ENCODE measurements around the gene OBSL1.

OBSL1 gene

DNA sequence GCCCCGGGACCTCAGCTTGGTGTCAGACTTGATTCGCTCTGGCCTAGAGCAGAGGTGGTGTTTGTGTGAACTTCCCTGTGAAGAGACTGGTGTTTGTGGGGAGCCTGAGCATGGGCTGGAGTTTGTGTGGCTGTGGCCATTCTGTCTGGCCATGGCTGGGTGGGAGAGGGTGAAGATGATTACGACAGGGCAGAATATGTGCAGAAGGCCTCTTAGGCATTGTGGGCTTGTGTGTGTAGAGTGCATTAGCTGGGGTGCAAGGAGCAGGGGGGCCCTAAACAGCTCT is 10.5 kb downstream of the OBSL1 start:
- H3K4me1 ChIP-seq (ENCODE audit: control insufficient read depth, low read length): no peaks in the 10 kb centered on the region
- H3K4me3 ChIP-seq (ENCODE audit: low read length): no peak overlapping the region
- H3K79me2 ChIP-seq (ENCODE audit: control insufficient read depth, low read length): no peaks in the 10 kb centered on the region
- no peaks in the 10 kb centered on the region for H3K36me3 ChIP-seq (ENCODE audit: control insufficient read depth, low read length)
- no peak for TF ChIP-seq EZH2phosphoT487 (IDR thresholded peaks at IDR 0.05; ENCODE audit: borderline replicate concordance, low read length)
- TF ChIP-seq, protein P1, sequence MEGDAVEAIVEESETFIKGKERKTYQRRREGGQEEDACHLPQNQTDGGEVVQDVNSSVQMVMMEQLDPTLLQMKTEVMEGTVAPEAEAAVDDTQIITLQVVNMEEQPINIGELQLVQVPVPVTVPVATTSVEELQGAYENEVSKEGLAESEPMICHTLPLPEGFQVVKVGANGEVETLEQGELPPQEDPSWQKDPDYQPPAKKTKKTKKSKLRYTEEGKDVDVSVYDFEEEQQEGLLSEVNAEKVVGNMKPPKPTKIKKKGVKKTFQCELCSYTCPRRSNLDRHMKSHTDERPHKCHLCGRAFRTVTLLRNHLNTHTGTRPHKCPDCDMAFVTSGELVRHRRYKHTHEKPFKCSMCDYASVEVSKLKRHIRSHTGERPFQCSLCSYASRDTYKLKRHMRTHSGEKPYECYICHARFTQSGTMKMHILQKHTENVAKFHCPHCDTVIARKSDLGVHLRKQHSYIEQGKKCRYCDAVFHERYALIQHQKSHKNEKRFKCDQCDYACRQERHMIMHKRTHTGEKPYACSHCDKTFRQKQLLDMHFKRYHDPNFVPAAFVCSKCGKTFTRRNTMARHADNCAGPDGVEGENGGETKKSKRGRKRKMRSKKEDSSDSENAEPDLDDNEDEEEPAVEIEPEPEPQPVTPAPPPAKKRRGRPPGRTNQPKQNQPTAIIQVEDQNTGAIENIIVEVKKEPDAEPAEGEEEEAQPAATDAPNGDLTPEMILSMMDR (IDR thresholded peaks at IDR 0.05; ENCODE audit: low read depth, low read length, poor library complexity, severe bottlenecking): no peak
- no peaks in the 10 kb centered on the region for H3K9me2 ChIP-seq (replicated peaks; ENCODE audit: control insufficient read depth, low read length)
- no peaks in the 10 kb centered on the region for H3K27me3 ChIP-seq (ENCODE audit: control insufficient read depth, low read length)
- no peaks in the 10 kb centered on the region for H4K20me1 ChIP-seq (ENCODE audit: control insufficient read depth, insufficient read depth, low read depth, low read length)
- H3K9me3 ChIP-seq (ENCODE audit: control insufficient read depth, insufficient read depth, low read length): no peaks in the 10 kb centered on the region
- H3F3A ChIP-seq (ENCODE audit: control insufficient read depth, insufficient read depth): no peaks in the 10 kb centered on the region
- no peak overlapping the region for H3K4me2 ChIP-seq (ENCODE audit: low read length)
- no peak overlapping the region for H3K27ac ChIP-seq (ENCODE audit: low read depth, low read length)

DNA sequence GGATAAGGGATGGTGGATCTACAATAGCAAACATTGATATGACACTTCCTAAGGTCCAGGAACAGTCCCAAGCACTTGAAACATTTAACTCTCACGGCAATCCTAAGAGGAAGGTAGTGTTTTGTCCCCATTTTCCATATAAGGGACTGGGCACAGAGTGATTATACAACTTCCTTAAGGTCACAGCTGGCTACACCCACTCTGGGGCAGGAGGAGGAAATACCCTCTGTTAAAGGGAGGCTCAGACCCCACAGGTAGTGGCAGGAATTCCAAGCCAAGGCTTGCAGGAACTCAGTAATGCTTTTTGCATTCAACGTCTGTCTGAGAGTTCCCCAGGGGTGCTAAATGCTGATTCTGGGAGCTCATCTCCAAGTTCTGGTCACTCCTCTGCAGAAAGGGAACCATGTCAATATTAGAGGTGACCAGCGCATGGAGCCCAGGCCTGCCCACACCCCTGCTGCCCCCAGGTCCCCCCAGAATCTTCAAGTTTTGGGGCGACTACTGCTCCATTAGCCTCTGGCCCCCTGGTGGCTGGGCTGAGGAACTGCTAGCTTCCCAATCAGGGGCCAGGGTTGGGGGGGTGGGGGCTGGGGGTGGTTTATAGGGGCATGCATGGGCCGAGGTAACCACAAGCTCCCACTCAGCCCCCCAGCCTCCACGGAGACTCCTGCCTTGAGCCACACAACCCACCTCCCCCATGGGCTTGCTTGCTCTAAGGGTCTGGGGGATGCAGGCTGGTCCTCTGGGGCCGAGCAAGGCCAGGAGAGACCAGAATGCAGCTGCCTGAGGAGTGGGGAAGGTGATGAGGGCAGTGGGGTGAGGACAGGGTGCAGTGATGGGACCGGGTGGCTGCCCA is 11.1 kb downstream of the OBSL1 start:
- no peaks in the 10 kb centered on the region for H3K79me2 ChIP-seq (ENCODE audit: control insufficient read depth, low read length)
- H3K27ac ChIP-seq (ENCODE audit: low read depth, low read length): no peak overlapping the region
- no peaks in the 10 kb centered on the region for H3K27me3 ChIP-seq (ENCODE audit: control insufficient read depth, low read length)
- H3K9me2 ChIP-seq (replicated peaks; ENCODE audit: control insufficient read depth, low read length): no peaks in the 10 kb centered on the region
- H3K36me3 ChIP-seq (ENCODE audit: control insufficient read depth, low read length): no peaks in the 10 kb centered on the region
- H3K4me2 ChIP-seq (ENCODE audit: low read length): no peak overlapping the region
- H3K4me1 ChIP-seq (ENCODE audit: control insufficient read depth, low read length): no peaks in the 10 kb centered on the region
- no peak overlapping the region for H3K4me3 ChIP-seq (ENCODE audit: low read length)
- TF ChIP-seq, protein P1 (IDR thresholded peaks at IDR 0.05; ENCODE audit: low read depth, low read length, poor library complexity, severe bottlenecking): peak; percentile 74
- TF ChIP-seq EZH2phosphoT487 (IDR thresholded peaks at IDR 0.05; ENCODE audit: borderline replicate concordance, low read length): no peak
- no peaks in the 10 kb centered on the region for H3K9me3 ChIP-seq (ENCODE audit: control insufficient read depth, insufficient read depth, low read length)
- H4K20me1 ChIP-seq (ENCODE audit: control insufficient read depth, insufficient read depth, low read depth, low read length): no peaks in the 10 kb centered on the region
- H3F3A ChIP-seq (ENCODE audit: control insufficient read depth, insufficient read depth): no peaks in the 10 kb centered on the region

DNA sequence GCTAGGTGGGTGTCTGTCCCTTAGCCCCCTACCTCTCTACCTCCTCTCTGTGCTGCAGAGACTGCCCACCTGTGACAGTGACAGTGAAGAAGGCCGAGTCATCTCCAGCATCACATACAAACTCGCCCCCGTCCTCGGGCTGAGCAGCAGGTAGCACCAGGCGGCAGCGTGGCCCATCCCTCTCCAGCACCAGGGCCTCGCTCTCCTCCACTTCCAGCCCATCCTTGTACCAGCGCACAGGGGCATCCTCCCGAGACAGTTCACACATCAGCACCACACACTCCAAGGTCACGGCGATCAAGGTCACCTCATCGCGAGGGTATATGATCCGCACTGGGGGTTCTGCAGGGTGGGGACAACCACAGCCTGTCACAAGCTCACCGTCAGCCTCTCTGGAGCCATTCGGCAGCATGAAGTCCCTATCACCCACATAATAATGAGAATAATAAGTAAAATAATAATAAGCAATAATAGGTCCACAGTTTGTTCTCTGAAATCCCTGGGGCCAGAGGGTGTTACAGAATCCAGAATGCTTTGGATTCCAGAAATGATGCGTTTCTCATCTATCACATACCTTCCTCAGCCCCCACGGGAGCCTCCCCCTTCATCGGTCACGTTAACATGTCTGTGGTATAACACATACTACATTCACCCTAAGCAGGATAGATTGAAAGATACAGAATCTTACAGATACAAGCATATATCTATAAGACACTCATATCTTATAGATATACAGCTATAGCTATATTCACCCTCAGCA is 12.0 kb downstream of the OBSL1 start:
- no peaks in the 10 kb centered on the region for H3K79me2 ChIP-seq (ENCODE audit: control insufficient read depth, low read length)
- no peaks in the 10 kb centered on the region for H3K4me1 ChIP-seq (ENCODE audit: control insufficient read depth, low read length)
- H3K36me3 ChIP-seq (ENCODE audit: control insufficient read depth, low read length): no peaks in the 10 kb centered on the region
- H3K4me2 ChIP-seq (ENCODE audit: low read length): no peak overlapping the region
- no peaks in the 10 kb centered on the region for H4K20me1 ChIP-seq (ENCODE audit: control insufficient read depth, insufficient read depth, low read depth, low read length)
- no peaks in the 10 kb centered on the region for H3K9me2 ChIP-seq (replicated peaks; ENCODE audit: control insufficient read depth, low read length)
- H3K4me3 ChIP-seq (ENCODE audit: low read length): no peak overlapping the region
- H3K27me3 ChIP-seq (ENCODE audit: control insufficient read depth, low read length): no peaks in the 10 kb centered on the region
- H3K27ac ChIP-seq (ENCODE audit: low read depth, low read length): no peak overlapping the region
- no peaks in the 10 kb centered on the region for H3K9me3 ChIP-seq (ENCODE audit: control insufficient read depth, insufficient read depth, low read length)
- no peak for TF ChIP-seq EZH2phosphoT487 (IDR thresholded peaks at IDR 0.05; ENCODE audit: borderline replicate concordance, low read length)
- TF ChIP-seq, protein P1 (IDR thresholded peaks at IDR 0.05; ENCODE audit: low read depth, low read length, poor library complexity, severe bottlenecking): no peak
- no peaks in the 10 kb centered on the region for H3F3A ChIP-seq (ENCODE audit: control insufficient read depth, insufficient read depth)
